Daoy (cell line): Measurements from ENCODE around the gene PPTC7. TPM values are rescaled to one million over a fixed set of nuclear protein-coding genes. Genes with fewer than 3 reads are reported as not detected.
"Not testable (repeated sequence)": the region's sequence is repeated elsewhere in the genome, so short reads cannot be mapped to it uniquely, and the experiment has no call there.

Experiments used
- DNase-seq: peaks from one replicate; pipeline ENCODE4 v3.0.0-alpha.2; 2015; ENCODE audit warnings: low read depth
- total RNA-seq: library from RNA; depleted of rRNA; stranded (reverse); fragments of >200 nt; shearing (Covaris generic); gene quantifications from 2 replicates; pipeline ENCODE4 v1.2.3, GENCODE V29; 2014

Gene PPTC7
- total RNA-seq, 1 experiment from 2014 or later: 8.8 TPM

GRCh38 chr12:110585231-110585799 lies 2.2 kb upstream of the PPTC7 start:
- DNase-seq: peak; percentile 38

DNA sequence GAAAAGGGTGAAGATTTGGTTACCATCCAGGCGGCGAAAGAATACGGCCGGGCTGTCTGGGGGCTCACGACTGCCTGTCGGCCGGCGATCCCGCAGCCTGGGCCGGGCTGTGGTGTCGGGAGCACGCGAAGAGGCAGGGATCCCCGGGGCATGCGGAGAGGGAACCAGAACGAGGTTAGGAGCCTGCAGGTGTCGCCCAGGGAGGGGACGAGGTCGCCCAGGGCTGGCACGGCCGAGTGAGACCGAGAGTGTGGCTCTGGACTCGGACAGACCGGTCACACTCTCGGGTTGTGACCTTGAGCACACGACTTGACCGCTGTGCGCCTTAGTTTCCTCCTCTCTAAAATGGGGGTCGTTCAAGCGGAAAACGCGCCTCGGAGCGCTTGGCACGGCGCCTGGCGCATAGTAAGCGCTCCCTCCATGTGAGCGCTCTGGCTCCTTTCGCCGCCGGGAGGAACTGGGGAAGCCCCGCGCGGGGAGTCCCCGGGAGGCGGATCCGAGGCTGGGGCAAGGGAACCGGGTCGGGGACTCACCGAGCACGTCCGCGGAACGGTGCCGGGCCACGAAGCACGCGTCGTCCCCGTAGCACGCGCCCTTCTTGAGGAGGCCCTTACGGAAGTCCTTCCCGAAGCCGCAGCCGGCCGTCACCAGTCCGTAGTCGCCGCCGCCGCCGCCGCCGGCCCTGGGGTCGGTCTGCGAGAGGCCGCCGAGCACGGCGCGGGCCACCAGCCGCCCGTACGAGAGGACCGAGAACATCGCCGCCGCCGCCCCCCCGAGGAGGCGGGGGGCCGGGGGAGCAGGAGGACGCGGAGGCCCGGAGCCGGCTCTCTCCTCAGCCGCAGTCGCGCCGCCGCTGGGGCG lies 612 bp downstream of the PPTC7 start:
- peak; percentile 73 for DNase-seq

- no peak for DNase-seq
These were observed 1.2 kb downstream of the PPTC7 start for GRCh38 chr12:110581931-110582275.

- no peak for DNase-seq
These were observed 3.4 kb downstream of the PPTC7 start for GRCh38 chr12:110579535-110580253.

DNA sequence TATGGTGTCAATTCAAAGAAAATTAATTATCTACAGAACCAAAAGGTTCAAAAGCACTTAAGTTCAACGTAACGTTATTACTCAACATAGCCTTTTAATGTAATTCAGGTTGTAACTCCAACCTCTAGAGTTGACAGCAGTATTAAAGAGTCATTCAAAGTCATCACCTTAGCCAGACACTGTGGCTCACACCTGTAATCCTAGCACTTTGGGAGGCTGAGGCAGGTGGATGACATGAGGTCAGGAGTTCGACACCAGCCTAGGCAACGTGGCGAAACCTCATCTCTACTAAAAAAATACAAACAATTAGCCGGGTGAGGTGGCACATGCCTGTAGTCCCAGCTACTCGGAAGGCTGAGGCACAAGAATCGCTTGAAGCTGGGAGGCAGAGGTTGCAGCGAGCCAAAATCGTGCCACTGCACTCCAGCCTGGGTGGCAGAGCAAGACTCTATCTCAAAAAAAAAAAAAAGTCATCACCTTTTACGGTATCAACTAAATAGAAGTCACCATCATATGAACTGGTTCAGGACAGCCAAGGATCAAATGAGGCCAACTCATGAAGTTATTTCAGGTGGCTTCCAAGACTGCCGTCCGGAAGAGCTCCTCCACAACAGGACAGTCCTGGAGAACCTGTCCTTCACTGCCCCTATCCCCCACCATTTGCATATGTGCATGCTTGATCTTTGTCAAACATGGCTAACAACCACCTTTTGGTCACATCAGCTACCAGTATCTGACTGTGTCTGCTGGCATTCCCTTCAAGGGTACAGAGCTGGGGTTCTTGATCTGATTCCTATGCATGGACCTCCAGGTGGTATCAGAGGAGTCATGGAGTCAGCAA lies 4.2 kb downstream of the PPTC7 start:
- no peak for DNase-seq

GRCh38 chr12:110577864-110578693 lies 5.0 kb downstream of the PPTC7 start:
- DNase-seq: peak; percentile 62

DNA sequence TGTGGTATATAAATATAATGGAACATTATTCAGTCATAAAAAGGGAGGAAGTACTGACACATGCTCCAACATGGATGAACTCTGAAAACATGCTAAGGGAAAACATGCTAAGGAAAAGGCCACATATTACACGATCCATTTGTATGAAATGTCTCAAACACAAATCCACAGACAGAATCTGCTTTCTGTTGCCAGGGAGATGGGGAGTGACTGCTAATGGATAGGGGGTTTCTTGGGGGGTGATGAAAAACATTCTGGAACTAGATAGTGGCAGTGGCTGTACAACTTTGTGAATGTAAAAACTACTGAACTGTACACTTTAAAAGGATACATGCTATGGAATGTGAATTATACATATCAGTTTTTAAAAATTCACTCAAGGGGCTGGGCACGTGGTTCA lies 6.6 kb downstream of the PPTC7 start:
- DNase-seq: no peak

- no peak for DNase-seq
These were observed 7.8 kb downstream of the PPTC7 start for GRCh38 chr12:110575326-110575725.

DNA sequence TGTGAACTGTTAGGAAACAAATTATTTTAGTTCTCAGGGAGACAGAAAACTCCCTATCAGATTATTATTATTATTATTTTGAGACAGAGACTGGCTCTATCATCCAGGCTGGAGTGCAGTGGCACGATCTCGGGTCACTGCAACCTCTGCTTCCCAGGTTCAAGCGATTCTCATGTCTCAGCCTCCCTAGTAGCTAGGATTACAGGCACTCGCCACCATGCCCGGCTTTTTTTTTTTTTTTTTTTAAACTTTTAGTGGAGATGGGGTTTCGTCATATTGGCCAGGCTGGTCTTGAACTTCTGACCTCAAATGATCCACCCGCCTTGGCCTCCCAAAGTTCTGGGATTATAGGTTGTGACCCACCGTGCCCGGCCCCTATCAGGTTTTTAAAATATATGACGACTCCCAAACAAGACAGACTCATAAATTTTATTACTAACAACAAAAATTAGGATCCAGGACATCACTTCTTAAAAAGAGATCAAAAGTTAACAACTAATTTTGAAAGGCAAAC lies 8.3 kb downstream of the PPTC7 start:
- DNase-seq: not testable (repeated sequence)

DNA sequence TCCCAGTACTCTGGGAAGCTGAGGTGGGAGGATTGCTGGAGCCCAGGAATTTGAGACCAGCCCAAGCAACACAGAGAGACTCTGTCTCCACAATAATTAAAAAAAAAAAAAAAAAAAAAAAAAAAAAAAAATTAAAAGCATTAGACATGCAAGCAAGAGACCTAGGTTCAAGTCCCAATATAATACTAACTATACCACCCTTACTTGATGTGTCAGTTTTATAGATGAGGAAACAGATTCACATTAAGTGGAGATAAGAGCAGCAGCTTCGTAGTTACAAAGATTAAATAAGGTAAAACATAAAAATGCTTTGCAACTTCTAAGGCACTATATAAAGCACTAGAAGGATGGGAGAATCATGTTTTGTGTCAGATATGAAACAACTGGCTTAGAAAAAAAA lies 9.1 kb downstream of the PPTC7 start:
- no peak for DNase-seq

DNA sequence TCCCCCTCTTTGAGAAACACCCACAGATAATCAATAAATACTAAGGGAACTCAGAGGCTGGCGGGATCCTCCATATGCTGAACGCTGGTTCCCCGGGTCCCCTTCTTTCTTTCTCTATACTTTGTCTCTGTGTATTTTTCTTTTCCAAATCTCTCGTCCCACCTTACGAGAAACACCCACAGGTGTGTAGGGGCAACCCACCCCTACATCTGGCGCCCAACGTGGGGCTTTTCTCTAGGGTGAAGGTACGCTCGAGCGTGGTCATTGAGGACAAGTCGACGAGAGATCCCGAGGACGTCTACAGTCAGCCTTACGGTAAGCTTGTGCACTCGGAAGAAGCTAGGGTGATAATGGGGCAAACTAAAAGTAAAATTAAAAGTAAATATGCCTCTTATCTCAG lies 12.3 kb downstream of the PPTC7 start:
- DNase-seq: not testable (repeated sequence)

GRCh38 chr12:110569838-110570237 lies 13.3 kb downstream of the PPTC7 start:
- DNase-seq: not testable (repeated sequence)

GRCh38 chr12:110568752-110569151 lies 14.4 kb downstream of the PPTC7 start:
- no peak for DNase-seq

- no peak for DNase-seq
These were observed 16.1 kb downstream of the PPTC7 start for GRCh38 chr12:110566993-110567392.

DNA sequence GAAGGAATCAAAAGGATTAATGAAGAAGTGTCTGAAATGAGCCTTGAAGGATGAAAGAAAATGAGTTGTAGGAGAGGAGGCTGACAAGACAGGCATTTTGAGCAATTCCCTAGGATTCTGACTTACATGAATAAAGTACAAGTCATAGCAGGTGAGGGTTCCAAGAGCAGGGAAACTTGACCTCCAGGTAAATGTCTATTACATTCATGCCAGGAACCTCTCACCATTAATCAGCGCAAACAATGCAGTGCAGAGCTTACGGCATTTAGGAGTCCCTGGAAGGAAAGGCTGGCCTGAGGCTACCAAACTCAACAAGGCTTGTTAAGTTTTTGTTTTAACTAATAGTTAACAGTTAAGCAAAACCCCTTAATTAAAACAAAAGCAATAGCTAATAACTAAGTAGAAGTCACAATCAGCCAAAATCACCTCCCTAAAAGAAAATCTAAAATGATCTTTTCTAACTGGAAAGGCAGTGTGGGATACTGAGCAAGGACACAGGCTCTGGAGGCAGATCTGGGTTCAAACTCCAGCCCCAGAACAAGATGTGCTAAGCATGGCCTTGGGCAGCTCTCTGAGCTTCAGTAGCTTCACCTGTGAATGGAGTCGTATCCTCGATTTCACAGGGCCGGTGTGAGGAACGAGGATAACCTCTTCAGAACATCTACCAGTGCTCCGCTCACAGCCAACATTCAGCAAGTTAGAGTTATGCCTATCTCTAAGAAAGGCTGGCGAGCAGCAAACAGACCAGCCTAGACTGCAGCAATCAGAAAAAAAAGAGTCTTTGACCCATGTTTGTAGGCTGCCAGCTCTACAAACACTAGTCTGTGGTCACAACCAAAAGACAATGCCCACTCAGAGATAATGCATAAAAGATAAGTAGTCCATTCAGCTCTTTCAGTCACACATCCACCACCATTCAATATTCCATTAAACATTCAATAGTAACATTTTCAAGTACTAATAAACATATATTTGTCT lies 16.9 kb downstream of the PPTC7 start:
- no peak for DNase-seq

DNA sequence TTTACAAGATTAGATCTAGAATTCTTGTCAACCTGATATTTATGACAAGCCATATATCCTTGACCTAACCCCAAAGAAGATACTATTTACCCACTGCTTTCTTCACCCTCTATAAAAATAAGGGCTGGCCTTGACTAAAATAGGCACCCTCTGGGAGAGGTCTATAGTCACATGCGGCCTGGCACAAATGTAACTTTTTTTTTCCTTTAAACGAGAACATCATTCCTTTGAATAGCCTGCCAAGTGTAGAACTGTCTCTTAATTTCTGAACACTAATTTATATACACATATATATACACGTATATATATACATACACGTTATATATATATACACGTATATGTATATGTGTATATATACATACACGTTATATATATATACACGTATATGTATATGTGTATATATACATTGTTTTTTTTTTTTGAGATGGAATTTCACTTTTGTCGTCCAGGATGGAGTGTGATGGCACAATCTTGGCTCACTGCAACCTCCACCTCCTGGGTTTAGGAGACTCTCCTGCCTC lies 18.6 kb downstream of the PPTC7 start:
- no peak for DNase-seq

GRCh38 chr12:110563702-110564470 lies 19.2 kb downstream of the PPTC7 start:
- no peak for DNase-seq

- not testable (repeated sequence) for DNase-seq
These were observed 20.7 kb downstream of the PPTC7 start for GRCh38 chr12:110562386-110562785.
